Testis (tissue), 2 donors: ENCODE results near the gene MBLAC1.

ENCODE experiments used
- CTCF ChIP-seq, 3 experiments: fragments of 450-650 bp in 2 of 3; fragments of 200-600 bp in 1 of 3; sonication (generic) in 1 of 3; IDR thresholded peaks; one replicate each; pipeline ENCODE4 v1.5.1; 2016 to 2019; ENCODE audit warnings: antibody characterized with exemption in 3 of 3, mild to moderate bottlenecking in 2 of 3, moderate library complexity in 1 of 3
- POLR2A ChIP-seq: fragments of 450-650 bp; IDR thresholded peaks from one replicate; pipeline ENCODE4 v1.6.1; 2017; ENCODE audit warnings: antibody characterized with exemption, mild to moderate bottlenecking, moderate library complexity

DNA sequence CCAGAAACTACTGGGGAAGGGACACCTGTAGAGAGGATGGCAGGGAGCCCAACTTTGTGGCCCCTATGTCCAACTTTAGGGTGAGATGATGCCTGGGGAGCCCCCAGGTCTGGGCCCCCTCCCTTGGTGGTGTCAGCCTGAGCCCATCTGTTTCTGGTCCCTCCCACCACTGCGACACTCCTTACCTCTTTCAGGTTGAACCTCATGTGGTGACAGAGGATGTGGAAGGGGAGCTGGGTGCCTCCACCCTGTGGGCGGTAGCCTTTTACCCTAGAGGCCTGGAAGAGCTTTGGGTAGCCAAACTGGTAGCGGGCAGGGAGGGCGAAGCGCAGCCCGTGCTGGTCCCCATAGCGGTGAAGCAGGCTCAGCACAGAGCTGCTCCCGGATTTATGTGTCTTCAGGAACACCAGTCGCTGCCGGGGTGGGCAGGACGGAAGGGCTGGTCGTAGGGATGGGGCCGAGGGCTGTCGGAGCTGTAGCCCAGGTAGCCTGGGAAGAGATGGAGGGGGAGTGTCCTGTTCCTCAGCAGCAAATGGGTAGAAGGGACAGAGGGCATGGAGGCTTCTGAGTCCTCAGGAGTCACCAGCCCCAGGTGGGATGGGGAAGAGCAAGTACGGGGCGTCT is 39.7 kb downstream of the MBLAC1 start:
- TF ChIP-seq CTCF (IDR thresholded peaks at IDR 0.05) (no peak), POLR2A (no peak)
